ENCODE measurements around the gene OSM. TPM values are rescaled to one million over a fixed set of nuclear protein-coding genes. Genes with fewer than 3 reads are reported as not detected.
"Not testable (repeated sequence)": the region's sequence is repeated elsewhere in the genome, so short reads cannot be mapped to it uniquely, and the experiment has no call there.

The OSM gene
- total and polyA plus RNA-seq, 2 experiments from 2014 or later = 1.5 TPM; not detected in 1

- no peak for TF ChIP-seq EZH2 (IDR thresholded peaks at IDR 0.05; ENCODE audit: borderline replicate concordance)
- TF ChIP-seq CTCF (IDR thresholded peaks at IDR 0.05; ENCODE audit: poor library complexity) = no peak
- no peak for TF ChIP-seq EZH2phosphoT487 (IDR thresholded peaks at IDR 0.05; ENCODE audit: low read depth, severe bottlenecking, unreplicated experiment)
- H3K4me3 ChIP-seq = no peak overlapping the region
- DNase-seq (ENCODE audit: low spot score) = peak; percentile 78
- H3K4me2 ChIP-seq = peak overlapping the region; percentile 36
- no peak overlapping the region for H2AFZ ChIP-seq
- no peaks in the 10 kb centered on the region for H4K20me1 ChIP-seq (ENCODE audit: insufficient read depth, poor library complexity, severe bottlenecking)
- no peaks in the 10 kb centered on the region for H3K9me3 ChIP-seq (ENCODE audit: low read depth)
- H3K27ac ChIP-seq = peak overlapping the region; percentile 87
- 37% methylated on average over 7 of the region's 7 CpGs for WGBS (ENCODE audit: low lambda C conversion rate, missing lambda C conversion rate)
- H3K79me2 ChIP-seq = no peaks in the 10 kb centered on the region
- no peaks in the 10 kb centered on the region for H3K9me2 ChIP-seq (replicated peaks; ENCODE audit: insufficient read depth)
- H3K4me1 ChIP-seq (ENCODE audit: insufficient read depth) = peaks cover 33% of the 10 kb centered on the region
- no peaks in the 10 kb centered on the region for H3K36me3 ChIP-seq (replicated peaks; ENCODE audit: insufficient read depth, low read depth)
- no peaks in the 10 kb centered on the region for H3K27me3 ChIP-seq
Measured at GRCh38 chr22:30234786-30235470, 31.7 kb downstream of the OSM start.

GRCh38 chr22:30234325-30234724 is 32.3 kb downstream of the OSM start:
- H3K27ac ChIP-seq = peak overlapping the region; percentile 69
- not testable (repeated sequence) for H3K4me3 ChIP-seq; H3K9me2 ChIP-seq (replicated peaks; ENCODE audit: insufficient read depth); H3K4me2 ChIP-seq; H2AFZ ChIP-seq; DNase-seq (ENCODE audit: low spot score); H3K9me3 ChIP-seq (ENCODE audit: low read depth); H3K27me3 ChIP-seq; H4K20me1 ChIP-seq (ENCODE audit: insufficient read depth, poor library complexity, severe bottlenecking); H3K36me3 ChIP-seq (replicated peaks; ENCODE audit: insufficient read depth, low read depth); H3K79me2 ChIP-seq
- H3K4me1 ChIP-seq (ENCODE audit: insufficient read depth) = peaks cover 33% of the 10 kb centered on the region
- 95% methylated on average over 3 of the region's 3 CpGs for WGBS (ENCODE audit: low lambda C conversion rate, missing lambda C conversion rate)

GRCh38 chr22:30233582-30233981 is 33.1 kb downstream of the OSM start:
- H3K27me3 ChIP-seq = no peaks in the 10 kb centered on the region
- 89% methylated on average over 6 of the region's 6 CpGs for WGBS (ENCODE audit: low lambda C conversion rate, missing lambda C conversion rate)
- H3K4me1 ChIP-seq (ENCODE audit: insufficient read depth) = peaks cover 29% of the 10 kb centered on the region
- H3K4me2 ChIP-seq = no peak overlapping the region
- DNase-seq (ENCODE audit: low spot score) = no peak
- no peaks in the 10 kb centered on the region for H3K9me2 ChIP-seq (replicated peaks; ENCODE audit: insufficient read depth)
- H3K79me2 ChIP-seq = no peaks in the 10 kb centered on the region
- TF ChIP-seq EZH2 (IDR thresholded peaks at IDR 0.05; ENCODE audit: borderline replicate concordance) (no peak), CTCF (IDR thresholded peaks at IDR 0.05; ENCODE audit: poor library complexity) (no peak), EZH2phosphoT487 (IDR thresholded peaks at IDR 0.05; ENCODE audit: low read depth, severe bottlenecking, unreplicated experiment) (no peak)
- H4K20me1 ChIP-seq (ENCODE audit: insufficient read depth, poor library complexity, severe bottlenecking) = no peaks in the 10 kb centered on the region
- H3K4me3 ChIP-seq = no peak overlapping the region
- no peak overlapping the region for H3K27ac ChIP-seq
- H2AFZ ChIP-seq = no peak overlapping the region
- no peaks in the 10 kb centered on the region for H3K9me3 ChIP-seq (ENCODE audit: low read depth)
- no peaks in the 10 kb centered on the region for H3K36me3 ChIP-seq (replicated peaks; ENCODE audit: insufficient read depth, low read depth)

GRCh38 chr22:30232716-30233218 is 33.9 kb downstream of the OSM start:
- TF ChIP-seq CTCF (IDR thresholded peaks at IDR 0.05; ENCODE audit: poor library complexity) (no peak), EZH2 (IDR thresholded peaks at IDR 0.05; ENCODE audit: borderline replicate concordance) (no peak), EZH2phosphoT487 (IDR thresholded peaks at IDR 0.05; ENCODE audit: low read depth, severe bottlenecking, unreplicated experiment) (no peak)
- Histone ChIP-seq H3K9me2 (replicated peaks; ENCODE audit: insufficient read depth) (no peaks in the 10 kb centered on the region), H3K79me2 (no peaks in the 10 kb centered on the region), H3K36me3 (replicated peaks; ENCODE audit: insufficient read depth, low read depth) (no peaks in the 10 kb centered on the region), H3K9me3 (ENCODE audit: low read depth) (no peaks in the 10 kb centered on the region), H3K4me2 (no peak overlapping the region), H4K20me1 (ENCODE audit: insufficient read depth, poor library complexity, severe bottlenecking) (no peaks in the 10 kb centered on the region), H3K27ac (no peak overlapping the region), H3K27me3 (no peaks in the 10 kb centered on the region), H3K4me3 (no peak overlapping the region), H2AFZ (no peak overlapping the region), H3K4me1 (ENCODE audit: insufficient read depth) (peaks cover 29% of the 10 kb centered on the region)
- 56% methylated on average over 15 of the region's 17 CpGs for WGBS (ENCODE audit: low lambda C conversion rate, missing lambda C conversion rate)
- DNase-seq (ENCODE audit: low spot score) = no peak

Measured in hepatocyte (in vitro differentiated cells).